CD14-positive monocyte (primary cell): Measurements from ENCODE around the gene RUFY4. TPM values are rescaled to one million over a fixed set of nuclear protein-coding genes. Genes with fewer than 3 reads are reported as not detected.

Source experiments
- DNase-seq, 3 donors: peaks; one replicate each; pipeline ENCODE4 v3.0.0-alpha.2; 2011 to 2022
- H2AFZ ChIP-seq: 2 replicates; pipeline ENCODE4 v1.6.0; 2012; ENCODE audit warnings: mild to moderate bottlenecking, low read depth, low read length, inconsistent platforms; ENCODE audit not compliant: insufficient read depth, poor library complexity, severe bottlenecking
- H3K27ac ChIP-seq, 2 donors: 1 replicate in 1 of 2; 2 replicates in 1 of 2; pipeline ENCODE4 v1.5.1; 2012 to 2013; ENCODE audit warnings: low read length in 2 of 2, control low read depth in 1 of 2, inconsistent platforms in 1 of 2, low read depth in 1 of 2, mild to moderate bottlenecking in 1 of 2
- H3K27me3 ChIP-seq, 2 donors: one replicate each; pipeline versions ENCODE4 v1.6.0 to v1.6.1; 2011 to 2013; ENCODE audit warnings: low read length in 2 of 2; ENCODE audit not compliant: control insufficient read depth in 2 of 2, insufficient read depth in 2 of 2
- H3K36me3 ChIP-seq, 2 donors: replicated peaks in 1 of 2; 1 replicate in 1 of 2; 2 replicates in 1 of 2; pipeline versions ENCODE4 v1.5.1 to v1.6.1; 2012 to 2013; ENCODE audit warnings: low read length in 2 of 2, control low read depth in 1 of 2, inconsistent platforms in 1 of 2, mild to moderate bottlenecking in 1 of 2; ENCODE audit not compliant: insufficient read depth in 2 of 2, control insufficient read depth in 1 of 2
- H3K4me1 ChIP-seq, 2 donors: 1 replicate in 1 of 2; 2 replicates in 1 of 2; pipeline versions ENCODE4 v1.5.1 to v1.6.1; 2012 to 2013; ENCODE audit warnings: low read length in 2 of 2, control low read depth in 1 of 2, inconsistent platforms in 1 of 2, mild to moderate bottlenecking in 1 of 2, moderate library complexity in 1 of 2; ENCODE audit not compliant: insufficient read depth in 2 of 2, control insufficient read depth in 1 of 2
- H3K4me2 ChIP-seq: replicated peaks from 2 replicates; pipeline ENCODE3; 2012; ENCODE audit warnings: low read length, moderate library complexity, mild to moderate bottlenecking; ENCODE audit not compliant: poor library complexity, severe bottlenecking; ENCODE audit errors: extremely low read depth
- H3K4me3 ChIP-seq, 3 experiments: fragments of 200-600 bp in 1 of 3; sonication (generic) in 1 of 3; replicated peaks in 1 of 3; 1 replicate in 2 of 3; 2 replicates in 1 of 3; pipeline ENCODE4 v1.5.1; 2011 to 2013; ENCODE audit warnings: low read length in 3 of 3, mild to moderate bottlenecking in 3 of 3, control low read depth in 2 of 3, low read depth in 2 of 3, inconsistent platforms in 1 of 3, moderate library complexity in 1 of 3
- H3K79me2 ChIP-seq: 2 replicates; pipeline ENCODE4 v1.6.0; 2012; ENCODE audit warnings: mild to moderate bottlenecking, control low read depth, inconsistent platforms, low read length, moderate library complexity; ENCODE audit not compliant: insufficient read depth
- H3K9ac ChIP-seq: 2 replicates; pipeline ENCODE4 v1.6.0; 2017; ENCODE audit warnings: low read length, mild to moderate bottlenecking; ENCODE audit not compliant: insufficient read depth, poor library complexity, severe bottlenecking
- H3K9me3 ChIP-seq, 2 donors: replicated peaks in 1 of 2; 1 replicate in 1 of 2; 2 replicates in 1 of 2; pipeline versions ENCODE4 v1.5.1 to v1.6.1; 2012 to 2013; ENCODE audit warnings: low read length in 2 of 2, control low read depth in 1 of 2; ENCODE audit not compliant: control insufficient read depth in 1 of 2, insufficient read depth in 1 of 2
- H4K20me1 ChIP-seq: 2 replicates; pipeline ENCODE4 v1.6.0; 2012; ENCODE audit warnings: mild to moderate bottlenecking, low read length, control low read depth, moderate library complexity; ENCODE audit not compliant: insufficient read depth
- H3K27ac Mint-ChIP-seq, 7 donors: one replicate each; pipeline ENCODE4 v1.8.0; 2020; ENCODE audit warnings: mild to moderate bottlenecking in 7 of 7, mixed read lengths in 7 of 7, moderate library complexity in 6 of 7, inconsistent platforms in 2 of 7
- H3K27me3 Mint-ChIP-seq, 3 donors: one replicate each; pipeline ENCODE4 v1.8.0; 2021 to 2022; ENCODE audit warnings: low read depth in 3 of 3, mild to moderate bottlenecking in 3 of 3, mixed read lengths in 3 of 3, moderate library complexity in 3 of 3, inconsistent platforms in 1 of 3
- H3K36me3 Mint-ChIP-seq, 2 donors: one replicate each; pipeline ENCODE4 v1.8.0; 2020; ENCODE audit warnings: mixed read lengths in 2 of 2, inconsistent platforms in 1 of 2, mild to moderate bottlenecking in 1 of 2
- H3K4me1 Mint-ChIP-seq: one replicate; pipeline ENCODE4 v1.8.0; 2020; ENCODE audit warnings: mild to moderate bottlenecking, mixed read lengths
- H3K4me3 Mint-ChIP-seq, 2 donors: one replicate each; pipeline ENCODE4 v1.8.0; 2020; ENCODE audit warnings: mild to moderate bottlenecking in 2 of 2, mixed read lengths in 2 of 2, moderate library complexity in 1 of 2
- H3K9me3 Mint-ChIP-seq, 7 donors: one replicate each; pipeline ENCODE4 v1.8.0; 2020 to 2022; ENCODE audit warnings: mixed read lengths in 7 of 7, mild to moderate bottlenecking in 6 of 7, moderate library complexity in 6 of 7, inconsistent platforms in 2 of 7
- CTCF ChIP-seq: fragments of 200-600 bp; IDR thresholded peaks from one replicate; pipeline ENCODE4 v1.8.0; 2022; ENCODE audit warnings: antibody characterized with exemption, mild to moderate bottlenecking
- WGBS: methylation state at CpG from one replicate; pipeline ENCODE4 v1.1.5; 2013; ENCODE audit warnings: missing lambda C conversion rate; ENCODE audit not compliant: insufficient coverage; 5-methylcytosine and 5-hydroxymethylcytosine counted together
- intact Hi-C, 2 donors: fragments of 100-400 bp; cut with micrococcal nuclease; formaldehyde crosslinking; loops; one replicate each; pipeline versions ENCODE4 v1.15.0 to v1.15.1; 2023
- polyA plus RNA-seq, 3 donors: library from polyadenylated mRNA; depleted of rRNA in 1 of 3; unstranded in 2 of 3; stranded (reverse) in 1 of 3; fragments of 300-500 nt in 2 of 3; fragments of >200 nt in 1 of 3; fragmentation: Illumina TruSeq in 2 of 3; gene quantifications; 1 replicate in 2 of 3; 2 replicates in 1 of 3; pipeline ENCODE4 v1.2.3, GENCODE V29; 2012 to 2021

The RUFY4 gene
- polyA plus RNA-seq, 3 donors = 0.65 to 26.1 (median 0.68) TPM

GRCh38 chr2:218073185-218073584 is 4.1 kb downstream of the RUFY4 start:
- H3K79me2 ChIP-seq = no peaks in the 10 kb centered on the region
- no peak overlapping the region for H3K4me3 ChIP-seq
- Mint-ChIP-seq H3K36me3 (peaks cover 10 to 27% of the 10 kb centered on the region in 2 donors), H3K4me3 (no peak overlapping the region), H3K4me1 (peaks cover 36% of the 10 kb centered on the region), H3K27me3 (peaks cover 0 to 3% (median 1%) of the 10 kb centered on the region in 3 donors), H3K9me3 (peaks cover 0 to 3% (median 0%) of the 10 kb centered on the region in 7 donors), H3K27ac (peak overlapping the region in 1 of 7 donors; percentile 25)
- H3K4me1 ChIP-seq = peaks cover 26 to 38% of the 10 kb centered on the region in 2 donors
- no peak overlapping the region for H3K9ac ChIP-seq
- no peak for TF ChIP-seq CTCF
- no peaks in the 10 kb centered on the region for H3K36me3 ChIP-seq
- no peak overlapping the region for H2AFZ ChIP-seq
- intact Hi-C loops = loop anchor here in 1 of 2 donors (5.0 kb wide), 2 partner anchors 41 to 286 kb away; no protein-coding TSS in a partner anchor
- DNase-seq = no peak
- no peaks in the 10 kb centered on the region for H3K9me3 ChIP-seq
- no peaks in the 10 kb centered on the region for H4K20me1 ChIP-seq
- H3K27me3 ChIP-seq = no peaks in the 10 kb centered on the region
- no peak overlapping the region for H3K4me2 ChIP-seq
- H3K27ac ChIP-seq = no peak overlapping the region
- WGBS = 96% methylated on average over 4 of the region's 4 CpGs

GRCh38 chr2:218074031-218074430 is 5.0 kb downstream of the RUFY4 start:
- TF ChIP-seq CTCF = peak; percentile 81
- Mint-ChIP-seq H3K27me3 (peaks cover 0 to 3% (median 1%) of the 10 kb centered on the region in 3 donors), H3K4me3 (no peak overlapping the region), H3K9me3 (peaks cover 0 to 3% (median 0%) of the 10 kb centered on the region in 7 donors), H3K27ac (no peak overlapping the region), H3K4me1 (peaks cover 28% of the 10 kb centered on the region), H3K36me3 (peaks cover 10 to 27% of the 10 kb centered on the region in 2 donors)
- Histone ChIP-seq H3K9ac (no peak overlapping the region), H4K20me1 (no peaks in the 10 kb centered on the region), H3K4me2 (no peak overlapping the region), H2AFZ (no peak overlapping the region), H3K36me3 (no peaks in the 10 kb centered on the region), H3K27ac (no peak overlapping the region), H3K4me1 (peaks cover 17 to 29% of the 10 kb centered on the region in 2 donors), H3K79me2 (no peaks in the 10 kb centered on the region), H3K4me3 (no peak overlapping the region), H3K27me3 (no peaks in the 10 kb centered on the region), H3K9me3 (no peaks in the 10 kb centered on the region)
- intact Hi-C loops = loop anchor here (2.0 to 5.0 kb wide), 3 partner anchors 42 to 289 kb away; no protein-coding TSS in a partner anchor
- WGBS = 13% methylated on average over 4 of the region's 7 CpGs
- DNase-seq = peak; percentile 53 to 64 (median 58)
